BE2C (cell line): Measurements from ENCODE around the gene EXOSC2.

Source experiments
- DNase-seq: peaks from one replicate; pipeline ENCODE4 v3.0.0-alpha.2; 2020
- H3K27me3 ChIP-seq: fragments of 250-450 bp; sonication (Bioruptor Pico); 2 replicates; pipeline ENCODE4 v1.5.1; 2020; ENCODE audit warnings: mild to moderate bottlenecking
- H3K36me3 ChIP-seq: fragments of 250-450 bp; sonication (Bioruptor Pico); 2 replicates; pipeline ENCODE4 v1.5.1; 2020; ENCODE audit warnings: mild to moderate bottlenecking
- H3K4me1 ChIP-seq: fragments of 250-450 bp; sonication (Bioruptor Pico); 2 replicates; pipeline ENCODE4 v1.5.1; 2020
- H3K4me3 ChIP-seq: 2 replicates; pipeline ENCODE4 v1.5.1; 2011; ENCODE audit warnings: low read depth, low read length
- H3K9me3 ChIP-seq: fragments of 250-450 bp; sonication (Bioruptor Pico); 2 replicates; pipeline ENCODE4 v1.5.1; 2020
- TF ChIP-seq, protein P1 (sequence below): IDR thresholded peaks from 2 replicates; pipeline ENCODE4 v1.5.1; 2012; ENCODE audit warnings: mild to moderate bottlenecking, low read depth, low read length

EXOSC2 gene

DNA sequence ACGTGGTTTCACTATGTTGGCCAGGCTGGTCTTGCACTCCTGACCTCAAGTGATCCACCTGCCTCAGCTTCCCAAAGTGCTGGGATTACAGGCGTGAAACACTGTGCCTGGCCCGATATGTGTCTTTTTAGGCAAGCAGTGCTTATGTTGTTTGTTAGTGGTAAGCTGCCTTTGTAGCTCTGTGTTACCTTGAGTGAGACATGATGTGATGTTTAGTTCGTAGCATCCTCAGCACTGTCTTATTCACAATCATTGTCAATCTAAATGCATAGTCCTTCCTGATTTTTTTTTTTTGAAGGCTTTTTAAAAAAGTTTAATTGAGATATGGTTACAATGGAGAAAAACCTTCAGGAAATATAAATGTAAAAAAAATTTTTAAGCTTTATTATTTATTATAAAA is 45.5 kb downstream of the EXOSC2 start:
- H3K27me3 ChIP-seq = no peaks in the 10 kb centered on the region
- TF ChIP-seq, protein P1, sequence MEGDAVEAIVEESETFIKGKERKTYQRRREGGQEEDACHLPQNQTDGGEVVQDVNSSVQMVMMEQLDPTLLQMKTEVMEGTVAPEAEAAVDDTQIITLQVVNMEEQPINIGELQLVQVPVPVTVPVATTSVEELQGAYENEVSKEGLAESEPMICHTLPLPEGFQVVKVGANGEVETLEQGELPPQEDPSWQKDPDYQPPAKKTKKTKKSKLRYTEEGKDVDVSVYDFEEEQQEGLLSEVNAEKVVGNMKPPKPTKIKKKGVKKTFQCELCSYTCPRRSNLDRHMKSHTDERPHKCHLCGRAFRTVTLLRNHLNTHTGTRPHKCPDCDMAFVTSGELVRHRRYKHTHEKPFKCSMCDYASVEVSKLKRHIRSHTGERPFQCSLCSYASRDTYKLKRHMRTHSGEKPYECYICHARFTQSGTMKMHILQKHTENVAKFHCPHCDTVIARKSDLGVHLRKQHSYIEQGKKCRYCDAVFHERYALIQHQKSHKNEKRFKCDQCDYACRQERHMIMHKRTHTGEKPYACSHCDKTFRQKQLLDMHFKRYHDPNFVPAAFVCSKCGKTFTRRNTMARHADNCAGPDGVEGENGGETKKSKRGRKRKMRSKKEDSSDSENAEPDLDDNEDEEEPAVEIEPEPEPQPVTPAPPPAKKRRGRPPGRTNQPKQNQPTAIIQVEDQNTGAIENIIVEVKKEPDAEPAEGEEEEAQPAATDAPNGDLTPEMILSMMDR = no peak
- no peaks in the 10 kb centered on the region for H3K36me3 ChIP-seq
- no peaks in the 10 kb centered on the region for H3K9me3 ChIP-seq
- no peaks in the 10 kb centered on the region for H3K4me1 ChIP-seq
- no peak overlapping the region for H3K4me3 ChIP-seq
- no peak for DNase-seq

DNA sequence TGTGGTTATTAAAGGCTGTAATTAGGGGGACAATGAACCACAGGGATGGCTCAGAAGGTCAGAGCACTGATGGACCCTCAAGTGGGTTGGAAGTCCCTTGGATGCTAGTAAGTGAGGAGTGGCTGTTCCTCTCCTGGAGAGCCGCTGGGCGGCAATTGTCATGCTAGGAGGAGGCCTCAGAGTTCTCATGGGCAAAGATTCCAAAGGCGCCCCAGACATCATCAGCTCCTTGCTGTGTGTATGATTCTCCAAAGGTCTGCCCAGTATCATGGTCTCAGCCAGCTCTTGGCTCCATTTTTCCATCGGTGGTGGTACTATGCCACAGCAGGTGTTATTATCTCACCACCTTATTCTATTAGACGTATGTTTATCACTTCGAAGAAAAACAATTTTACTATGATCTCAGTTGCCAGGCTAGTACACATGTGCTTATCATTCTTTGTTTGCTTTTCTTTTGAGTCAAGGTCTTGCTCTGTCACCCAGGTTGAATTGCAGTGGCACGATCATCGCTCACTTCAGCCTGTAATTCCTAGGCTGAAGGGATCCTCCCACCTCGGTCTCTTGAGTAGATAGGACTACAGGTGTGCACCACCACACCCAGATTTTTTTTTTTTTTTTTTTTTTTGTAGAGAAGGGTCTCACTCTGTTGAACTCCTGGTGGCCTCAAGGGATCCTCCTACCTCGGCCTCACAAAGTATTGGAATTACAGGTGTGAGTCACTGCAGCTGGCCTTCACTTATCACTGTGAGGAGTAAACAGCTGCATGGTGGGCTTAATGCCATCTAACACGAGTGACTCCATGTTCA is 46.8 kb downstream of the EXOSC2 start:
- TF ChIP-seq, protein P1 = no peak
- Histone ChIP-seq H3K4me3 (no peak overlapping the region), H3K9me3 (no peaks in the 10 kb centered on the region), H3K36me3 (no peaks in the 10 kb centered on the region), H3K27me3 (no peaks in the 10 kb centered on the region), H3K4me1 (no peaks in the 10 kb centered on the region)
- DNase-seq = no peak

DNA sequence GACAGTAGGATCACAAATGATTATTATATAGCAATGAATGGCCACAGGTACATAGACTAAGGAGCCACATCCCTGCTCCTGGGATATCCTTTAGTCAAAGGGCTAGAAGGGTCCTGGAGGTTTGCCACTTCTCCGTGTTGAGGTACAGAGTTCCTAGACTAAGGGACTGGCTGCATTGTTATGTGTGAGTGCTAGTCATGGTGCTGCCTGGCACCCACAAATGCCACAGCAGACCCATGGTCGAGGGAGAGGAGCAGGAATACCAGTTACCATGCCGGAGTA is 47.4 kb downstream of the EXOSC2 start:
- no peak overlapping the region for H3K4me3 ChIP-seq
- H3K4me1 ChIP-seq = no peaks in the 10 kb centered on the region; the same call in 1 of the 2 replicates
- DNase-seq = no peak
- H3K27me3 ChIP-seq = no peaks in the 10 kb centered on the region
- no peaks in the 10 kb centered on the region for H3K9me3 ChIP-seq
- H3K36me3 ChIP-seq = no peaks in the 10 kb centered on the region
- TF ChIP-seq, protein P1 = no peak

DNA sequence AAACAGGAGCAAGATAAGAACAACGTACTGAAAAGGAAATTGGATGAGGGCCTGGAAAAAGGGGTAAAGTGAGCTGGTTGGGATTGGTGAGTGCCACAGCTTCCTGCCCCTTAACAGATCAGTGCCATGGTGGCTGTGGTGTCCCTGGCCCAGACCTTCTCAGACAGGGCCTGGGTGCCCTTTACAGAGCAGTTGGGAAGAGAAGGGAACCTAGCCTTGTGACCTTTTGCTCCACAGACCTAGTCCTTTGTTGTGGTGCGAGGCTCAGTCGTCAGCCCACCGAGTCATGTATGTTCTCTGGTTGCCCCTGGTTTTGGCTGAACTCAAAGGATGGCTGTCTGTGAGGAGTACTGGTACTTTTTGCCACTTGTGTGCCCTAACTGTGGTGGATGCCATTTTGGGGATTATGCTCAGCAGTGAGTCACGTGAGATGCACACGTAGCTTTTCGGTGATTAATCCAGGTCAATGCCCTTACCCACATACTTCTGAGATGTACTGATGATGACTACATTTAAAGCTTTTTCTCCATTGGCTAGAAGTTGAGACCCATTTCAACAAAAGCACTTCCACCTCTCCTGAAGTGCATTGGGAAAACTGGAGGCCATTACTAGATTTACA is 48.4 kb downstream of the EXOSC2 start:
- Histone ChIP-seq H3K27me3 (no peaks in the 10 kb centered on the region), H3K4me3 (no peak overlapping the region), H3K9me3 (no peaks in the 10 kb centered on the region; the same call in 1 of the 2 replicates), H3K4me1 (no peaks in the 10 kb centered on the region; the same call in 1 of the 2 replicates), H3K36me3 (no peaks in the 10 kb centered on the region)
- TF ChIP-seq, protein P1 = no peak
- no peak for DNase-seq

DNA sequence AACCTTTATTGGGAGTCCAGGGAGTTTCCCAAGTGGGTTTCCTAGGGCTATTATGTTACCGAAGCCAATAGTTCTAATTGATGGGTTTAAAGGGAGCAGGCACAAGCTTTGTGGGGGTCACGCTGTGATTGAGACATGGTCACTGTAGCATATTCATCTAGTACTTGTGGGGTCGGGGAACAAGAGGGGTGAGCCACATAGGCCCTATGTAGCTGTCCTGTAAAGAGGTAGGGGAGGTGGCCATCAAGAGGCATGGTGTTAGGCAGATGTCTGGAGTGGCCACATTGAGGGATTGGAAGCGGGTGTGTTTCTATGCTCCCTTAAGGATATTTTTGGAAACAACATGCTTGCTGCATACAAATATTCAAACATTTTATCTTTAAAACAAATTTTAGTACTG is 50.1 kb downstream of the EXOSC2 start:
- TF ChIP-seq, protein P1 = no peak
- no peaks in the 10 kb centered on the region; the same call in 1 of the 2 replicates for H3K9me3 ChIP-seq
- H3K4me1 ChIP-seq = no peaks in the 10 kb centered on the region; the same call in 1 of the 2 replicates
- no peak for DNase-seq
- no peaks in the 10 kb centered on the region for H3K27me3 ChIP-seq
- H3K4me3 ChIP-seq = no peak overlapping the region
- H3K36me3 ChIP-seq = no peaks in the 10 kb centered on the region

DNA sequence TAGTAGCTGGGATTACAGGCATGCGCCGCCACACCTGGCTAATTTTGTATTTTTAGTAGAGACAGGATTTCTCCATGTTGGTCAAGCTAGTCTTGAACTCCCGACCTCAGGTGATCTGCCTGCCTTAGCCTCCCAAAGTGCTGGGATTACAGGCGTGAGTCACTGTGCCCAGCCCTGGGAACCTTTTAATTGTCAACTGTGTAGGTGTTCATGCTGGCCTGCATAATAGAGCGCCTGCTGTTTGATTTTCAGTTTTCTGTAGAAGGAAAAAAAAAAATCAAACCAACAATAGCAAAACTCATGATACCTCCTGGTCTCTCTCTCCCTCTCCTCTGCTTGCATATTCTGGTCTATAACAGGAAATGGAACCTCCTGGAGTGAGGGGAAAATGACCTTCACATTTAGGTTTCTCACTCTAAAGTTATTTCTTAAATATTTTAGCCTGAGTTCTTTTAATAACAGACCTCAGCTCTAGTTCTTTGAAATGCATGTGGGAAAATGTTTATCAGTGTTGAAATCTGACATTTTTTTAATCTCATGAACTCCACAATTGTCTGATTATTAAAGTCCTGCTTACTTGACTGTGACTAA is 51.7 kb downstream of the EXOSC2 start:
- DNase-seq = no peak
- TF ChIP-seq, protein P1 = no peak
- H3K4me1 ChIP-seq = no peaks in the 10 kb centered on the region; the same call in 1 of the 2 replicates
- H3K4me3 ChIP-seq = no peak overlapping the region
- H3K9me3 ChIP-seq = no peaks in the 10 kb centered on the region; the same call in 1 of the 2 replicates
- H3K27me3 ChIP-seq = no peaks in the 10 kb centered on the region
- H3K36me3 ChIP-seq = no peaks in the 10 kb centered on the region
